Astrocyte (in vitro differentiated cells and primary cell): Measurements from ENCODE around the gene AFF3. TPM values are rescaled to one million over a fixed set of nuclear protein-coding genes. Genes with fewer than 3 reads are reported as not detected.

Experiments
- DNase-seq: peaks from one replicate; pipeline ENCODE4 v3.0.0-alpha.2; 2010; ENCODE audit warnings: low read depth
- FAIRE-seq: peaks from 2 replicates; lab custom pipeline; 2011; peaks lifted over from hg19 to GRCh38; lab: Jason Lieb, UNC
- H2AFZ ChIP-seq: 2 replicates; pipeline ENCODE4 v1.6.0; 2012; ENCODE audit warnings: low read depth, low read length, inconsistent platforms
- H3K27ac ChIP-seq: 2 replicates; pipeline ENCODE4 v1.5.1; 2011; ENCODE audit warnings: low read depth, low read length, inconsistent platforms
- H3K27me3 ChIP-seq: 2 replicates; pipeline ENCODE4 v1.6.0; 2011; ENCODE audit warnings: low read length, inconsistent platforms; ENCODE audit not compliant: insufficient read depth
- H3K36me3 ChIP-seq: 2 replicates; pipeline ENCODE4 v1.5.1; 2011; ENCODE audit warnings: low read length, inconsistent platforms; ENCODE audit not compliant: insufficient read depth
- H3K4me1 ChIP-seq: 2 replicates; pipeline ENCODE4 v1.5.1; 2011; ENCODE audit warnings: low read length, inconsistent platforms; ENCODE audit not compliant: insufficient read depth
- H3K4me2 ChIP-seq: 2 replicates; pipeline ENCODE4 v1.6.0; 2012; ENCODE audit warnings: low read length, inconsistent platforms
- H3K4me3 ChIP-seq: 2 replicates; pipeline ENCODE4 v1.5.1; 2011; ENCODE audit warnings: low read depth, mild to moderate bottlenecking, low read length, inconsistent platforms; ENCODE audit not compliant: insufficient read depth
- H3K79me2 ChIP-seq: 2 replicates; pipeline ENCODE4 v1.6.0; 2012; ENCODE audit warnings: mild to moderate bottlenecking, low read length, inconsistent platforms; ENCODE audit not compliant: insufficient read depth
- H3K9ac ChIP-seq: 2 replicates; pipeline ENCODE4 v1.6.0; 2012; ENCODE audit warnings: mild to moderate bottlenecking, low read length, inconsistent platforms
- H3K9me3 ChIP-seq: 2 replicates; pipeline ENCODE4 v1.5.1; 2012; ENCODE audit warnings: low read depth, mild to moderate bottlenecking, low read length, inconsistent platforms; ENCODE audit not compliant: insufficient read depth
- H4K20me1 ChIP-seq: 2 replicates; pipeline ENCODE4 v1.6.0; 2012; ENCODE audit warnings: low read length, inconsistent platforms; ENCODE audit not compliant: insufficient read depth
- H3K27ac Mint-ChIP-seq: one replicate; pipeline ENCODE4 v1.8.0; 2021; ENCODE audit warnings: mild to moderate bottlenecking, mixed read lengths; ENCODE audit not compliant: unreplicated experiment
- H3K27me3 Mint-ChIP-seq: one replicate; pipeline ENCODE4 v1.8.0; 2021; ENCODE audit warnings: low read depth, mixed read lengths; ENCODE audit not compliant: unreplicated experiment
- H3K36me3 Mint-ChIP-seq: one replicate; pipeline ENCODE4 v1.8.0; 2021; ENCODE audit warnings: low read depth, mixed read lengths; ENCODE audit not compliant: unreplicated experiment
- H3K4me1 Mint-ChIP-seq: one replicate; pipeline ENCODE4 v1.8.0; 2021; ENCODE audit warnings: low read depth, mixed read lengths; ENCODE audit not compliant: unreplicated experiment
- H3K4me3 Mint-ChIP-seq: one replicate; pipeline ENCODE4 v1.8.0; 2021; ENCODE audit warnings: mild to moderate bottlenecking, moderate library complexity, mixed read lengths; ENCODE audit not compliant: unreplicated experiment
- H3K9me3 Mint-ChIP-seq: one replicate; pipeline ENCODE4 v1.8.0; 2021; ENCODE audit warnings: mild to moderate bottlenecking, mixed read lengths; ENCODE audit not compliant: unreplicated experiment
- CTCF ChIP-seq: IDR thresholded peaks from 2 replicates; pipeline ENCODE4 v1.5.1; 2011; ENCODE audit warnings: low read depth, mild to moderate bottlenecking, inconsistent platforms, low read length, moderate library complexity; ENCODE audit not compliant: insufficient read depth
- EZH2 ChIP-seq: IDR thresholded peaks from 2 replicates; pipeline ENCODE4 v1.6.1; 2012; ENCODE audit warnings: mild to moderate bottlenecking, low read length, inconsistent platforms; ENCODE audit not compliant: insufficient read depth
- total RNA-seq: library from RNA; stranded (reverse); gene quantifications from 2 replicates; pipeline ENCODE4 v1.2.1, GENCODE V29; 2021

AFF3 gene
- total RNA-seq, 1 donor from 2014 or later = 14.7 TPM

DNA sequence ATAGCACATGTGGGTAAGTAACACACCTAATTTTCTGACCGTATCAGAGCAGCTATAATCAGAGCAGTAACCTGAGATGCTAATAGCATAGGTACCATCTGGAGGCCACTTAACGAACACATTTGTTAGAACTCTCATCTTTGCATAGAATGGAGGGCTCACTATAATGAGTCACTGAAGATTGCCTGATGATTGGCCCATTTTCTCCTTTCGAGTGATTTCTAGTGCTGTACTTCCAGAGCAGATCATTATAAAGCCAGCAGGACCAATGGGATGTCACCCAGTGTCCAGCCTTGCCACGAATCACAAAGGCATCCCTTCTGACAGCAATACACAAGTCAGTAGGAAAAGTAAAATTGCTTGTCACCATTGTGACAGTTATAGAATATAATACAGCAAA, 570.9 kb downstream of the AFF3 start:
- no peaks in the 10 kb centered on the region for H3K27me3 Mint-ChIP-seq
- Histone ChIP-seq H3K4me2 (no peak overlapping the region), H4K20me1 (no peaks in the 10 kb centered on the region), H3K27me3 (no peaks in the 10 kb centered on the region), H3K9ac (no peak overlapping the region), H2AFZ (no peak overlapping the region), H3K27ac (no peak overlapping the region), H3K36me3 (no peaks in the 10 kb centered on the region), H3K9me3 (no peaks in the 10 kb centered on the region), H3K79me2 (no peaks in the 10 kb centered on the region), H3K4me3 (no peak overlapping the region), H3K4me1 (peaks cover 11% of the 10 kb centered on the region)
- peaks cover 4% of the 10 kb centered on the region for H3K9me3 Mint-ChIP-seq
- no peak for FAIRE-seq
- H3K4me1 Mint-ChIP-seq = peaks cover 5% of the 10 kb centered on the region
- peaks cover 6% of the 10 kb centered on the region for H3K36me3 Mint-ChIP-seq
- H3K27ac Mint-ChIP-seq = no peak overlapping the region
- DNase-seq = peak; percentile 26
- TF ChIP-seq EZH2 = no peak
- no peak for TF ChIP-seq CTCF
- H3K4me3 Mint-ChIP-seq = no peak overlapping the region

- no peak for FAIRE-seq
- no peaks in the 10 kb centered on the region for H3K36me3 ChIP-seq
Measured at GRCh38 chr2:99571021-99571420, 571.4 kb downstream of the AFF3 start.

More at GRCh38 chr2:99571021-99571420, 571.4 kb downstream of the AFF3 start:
- H3K4me3 Mint-ChIP-seq = no peak overlapping the region
- Histone ChIP-seq H3K4me1 (peaks cover 11% of the 10 kb centered on the region), H3K27me3 (no peaks in the 10 kb centered on the region), H3K9me3 (no peaks in the 10 kb centered on the region), H4K20me1 (no peaks in the 10 kb centered on the region), H2AFZ (no peak overlapping the region), H3K4me3 (no peak overlapping the region), H3K79me2 (no peaks in the 10 kb centered on the region), H3K27ac (no peak overlapping the region), H3K9ac (no peak overlapping the region), H3K4me2 (no peak overlapping the region)
- H3K9me3 Mint-ChIP-seq = peaks cover 4% of the 10 kb centered on the region
- DNase-seq = no peak
- H3K27ac Mint-ChIP-seq = no peak overlapping the region
- no peak for TF ChIP-seq EZH2
- TF ChIP-seq CTCF = no peak
- peaks cover 6% of the 10 kb centered on the region for H3K36me3 Mint-ChIP-seq
- H3K27me3 Mint-ChIP-seq = no peaks in the 10 kb centered on the region
- peaks cover 5% of the 10 kb centered on the region for H3K4me1 Mint-ChIP-seq
